ENCODE results near the gene EMX1.

- TF ChIP-seq REST (IDR thresholded peaks at IDR 0.05; ENCODE audit: borderline replicate concordance) (no peak), POLR2AphosphoS5 (IDR thresholded peaks at IDR 0.05) (no peak), SMC3 (conservative IDR thresholded peaks at IDR 0.05; ENCODE audit: poor library complexity) (no peak), RAD21 (conservative IDR thresholded peaks at IDR 0.05) (no peak), EZH2 (IDR thresholded peaks at IDR 0.05; ENCODE audit: borderline replicate concordance, insufficient read depth, low read length, poor library complexity, severe bottlenecking) (no peak)
- TF ChIP-seq, protein P1, sequence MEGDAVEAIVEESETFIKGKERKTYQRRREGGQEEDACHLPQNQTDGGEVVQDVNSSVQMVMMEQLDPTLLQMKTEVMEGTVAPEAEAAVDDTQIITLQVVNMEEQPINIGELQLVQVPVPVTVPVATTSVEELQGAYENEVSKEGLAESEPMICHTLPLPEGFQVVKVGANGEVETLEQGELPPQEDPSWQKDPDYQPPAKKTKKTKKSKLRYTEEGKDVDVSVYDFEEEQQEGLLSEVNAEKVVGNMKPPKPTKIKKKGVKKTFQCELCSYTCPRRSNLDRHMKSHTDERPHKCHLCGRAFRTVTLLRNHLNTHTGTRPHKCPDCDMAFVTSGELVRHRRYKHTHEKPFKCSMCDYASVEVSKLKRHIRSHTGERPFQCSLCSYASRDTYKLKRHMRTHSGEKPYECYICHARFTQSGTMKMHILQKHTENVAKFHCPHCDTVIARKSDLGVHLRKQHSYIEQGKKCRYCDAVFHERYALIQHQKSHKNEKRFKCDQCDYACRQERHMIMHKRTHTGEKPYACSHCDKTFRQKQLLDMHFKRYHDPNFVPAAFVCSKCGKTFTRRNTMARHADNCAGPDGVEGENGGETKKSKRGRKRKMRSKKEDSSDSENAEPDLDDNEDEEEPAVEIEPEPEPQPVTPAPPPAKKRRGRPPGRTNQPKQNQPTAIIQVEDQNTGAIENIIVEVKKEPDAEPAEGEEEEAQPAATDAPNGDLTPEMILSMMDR (IDR thresholded peaks at IDR 0.05; ENCODE audit: poor library complexity, severe bottlenecking) = no peak
These were observed 57.7 kb downstream of the EMX1 start for GRCh38 chr2:72975017-72975416.

Data from neural cell (in vitro differentiated cells).